ENCODE measurements around the gene SPATA31D4.
"Not testable (repeated sequence)": the region's sequence is repeated elsewhere in the genome, so short reads cannot be mapped to it uniquely, and the experiment has no call there.

DNA sequence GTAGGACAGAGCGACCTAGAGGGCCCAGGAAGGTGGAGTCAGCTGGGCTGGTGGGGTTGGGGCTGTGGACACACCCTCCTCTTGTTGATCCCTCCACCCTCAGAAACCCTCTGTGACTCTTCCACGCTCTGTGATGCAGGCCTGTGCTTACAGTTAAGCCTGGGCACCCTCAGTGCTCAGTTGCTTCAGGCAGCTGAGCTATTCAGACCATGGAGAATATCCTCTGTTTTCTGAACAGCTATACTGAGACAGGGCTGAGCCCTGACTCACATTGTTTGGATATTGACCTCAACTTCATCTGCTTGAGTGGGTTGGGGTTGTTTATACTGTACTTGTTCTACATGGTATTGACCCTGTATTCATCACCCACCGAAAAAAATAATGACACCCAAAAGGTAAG is at the start of gene SPATA31D4:
- TF ChIP-seq, protein P1, sequence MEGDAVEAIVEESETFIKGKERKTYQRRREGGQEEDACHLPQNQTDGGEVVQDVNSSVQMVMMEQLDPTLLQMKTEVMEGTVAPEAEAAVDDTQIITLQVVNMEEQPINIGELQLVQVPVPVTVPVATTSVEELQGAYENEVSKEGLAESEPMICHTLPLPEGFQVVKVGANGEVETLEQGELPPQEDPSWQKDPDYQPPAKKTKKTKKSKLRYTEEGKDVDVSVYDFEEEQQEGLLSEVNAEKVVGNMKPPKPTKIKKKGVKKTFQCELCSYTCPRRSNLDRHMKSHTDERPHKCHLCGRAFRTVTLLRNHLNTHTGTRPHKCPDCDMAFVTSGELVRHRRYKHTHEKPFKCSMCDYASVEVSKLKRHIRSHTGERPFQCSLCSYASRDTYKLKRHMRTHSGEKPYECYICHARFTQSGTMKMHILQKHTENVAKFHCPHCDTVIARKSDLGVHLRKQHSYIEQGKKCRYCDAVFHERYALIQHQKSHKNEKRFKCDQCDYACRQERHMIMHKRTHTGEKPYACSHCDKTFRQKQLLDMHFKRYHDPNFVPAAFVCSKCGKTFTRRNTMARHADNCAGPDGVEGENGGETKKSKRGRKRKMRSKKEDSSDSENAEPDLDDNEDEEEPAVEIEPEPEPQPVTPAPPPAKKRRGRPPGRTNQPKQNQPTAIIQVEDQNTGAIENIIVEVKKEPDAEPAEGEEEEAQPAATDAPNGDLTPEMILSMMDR (conservative IDR thresholded peaks at IDR 0.05; ENCODE audit: low read depth, low read length): not testable (repeated sequence)
- TF ChIP-seq EZH2 (IDR thresholded peaks at IDR 0.05; ENCODE audit: borderline replicate concordance, low read depth, low read length, poor library complexity, severe bottlenecking): not testable (repeated sequence)

All from A673 (cell line).